Activated CD8-positive, alpha-beta memory T cell treated with anti-CD3 and anti-CD28 coated beads, Interleukin-2, amount 10 ng/mL, durations not matched to agents 7 days and 5 days (primary cell): ENCODE data around the gene KCNN4. TPM values are rescaled to one million over a fixed set of nuclear protein-coding genes. Genes with fewer than 3 reads are reported as not detected.
A peak's percentile ranks its signal among the peaks of the same experiment; 100 is the strongest.
"Not testable (repeated sequence)": the region's sequence is repeated elsewhere in the genome, so short reads cannot be mapped to it uniquely, and the experiment has no call there.

ENCODE experiments used
- ATAC-seq: fragments of 150-1000 bp; cut with Tn5 transposase; one replicate; pipeline ENCODE4 v1.10.0; 2021; ENCODE audit warnings: moderate library complexity
- CTCF ChIA-PET: fragments of 350-600 bp; sonication (Branson Sonifier 250); formaldehyde crosslinking; loops from one replicate; lab custom pipeline; 2021; ENCODE audit warnings: antibody characterized with exemption; lab: Charles Lee
- DNase-seq: peaks from one replicate; pipeline ENCODE4 v3.0.0-alpha.2; 2020
- H3K27ac Mint-ChIP-seq: one replicate; pipeline ENCODE4 v1.8.0; 2021; ENCODE audit warnings: mild to moderate bottlenecking, mixed read lengths
- H3K27me3 Mint-ChIP-seq: one replicate; pipeline ENCODE4 v1.8.0; 2021; ENCODE audit warnings: mixed read lengths
- H3K36me3 Mint-ChIP-seq: one replicate; pipeline ENCODE4 v1.8.0; 2021; ENCODE audit warnings: mild to moderate bottlenecking, mixed read lengths
- H3K4me1 Mint-ChIP-seq: one replicate; pipeline ENCODE4 v1.8.0; 2021; ENCODE audit warnings: mixed read lengths
- H3K4me3 Mint-ChIP-seq: one replicate; pipeline ENCODE4 v1.8.0; 2021; ENCODE audit warnings: mild to moderate bottlenecking, moderate library complexity, mixed read lengths
- H3K9me3 Mint-ChIP-seq: one replicate; pipeline ENCODE4 v1.8.0; 2022; ENCODE audit warnings: low read depth, mixed read lengths
- total RNA-seq, 2 experiments: library from RNA; stranded (reverse); gene quantifications; one replicate each; pipeline ENCODE4 v1.2.3, GENCODE V29; 2021

The KCNN4 gene
- 10 to 100 TPM; 43.9 to 53.0 TPM for total RNA-seq

- Mint-ChIP-seq H3K27ac (peak within 1 kb of the TSS; percentile 87), H3K36me3 (peaks cover 9% of the 10 kb centered on the region), H3K27me3 (no peaks in the 10 kb centered on the region), H3K4me3 (peak within 1 kb of the TSS; percentile 74), H3K4me1 (peaks cover 81% of the 10 kb centered on the region), H3K9me3 (no peaks in the 10 kb centered on the region)
- peak; percentile 70 for ATAC-seq
- peak; percentile 89 for DNase-seq
- CTCF ChIA-PET: interaction anchor here (1.2 to 9.5 kb wide), 7 partner anchors 9 to 112 kb away, joined by 3 to 145 read pairs (median 8); partner anchors contain the start of gene SMG9
Measured at GRCh38 chr19:43780706-43781525, at the start of gene KCNN4. Gene KCNN4 (minus strand): TSS chr19:43780973. CDS start chr19:43780861, 112 bp downstream.

- CTCF ChIA-PET: interaction anchor here (1.0 to 2.2 kb wide), 2 partner anchors 17 to 108 kb away, joined by 3 to 6 read pairs; partner anchors contain the start of gene ZNF45
- peak within 1 kb of the TSS; percentile 85 for H3K4me3 Mint-ChIP-seq
- peak within 1 kb of the TSS; percentile 68 for H3K27ac Mint-ChIP-seq
- H3K9me3 Mint-ChIP-seq: peaks cover 13% of the 10 kb centered on the region
- ATAC-seq (peak; percentile 96), DNase-seq (peak; percentile 90)
- H3K36me3 Mint-ChIP-seq: peaks cover 33% of the 10 kb centered on the region
- H3K27me3 Mint-ChIP-seq: peaks cover 12% of the 10 kb centered on the region
- peaks cover 19% of the 10 kb centered on the region for H3K4me1 Mint-ChIP-seq
Measured at GRCh38 chr19:43826787-43827754, 46.3 kb upstream of the KCNN4 start, which contains the start of gene ZNF283. Gene ZNF283 (plus strand): TSS chr19:43827321. CDS start chr19:43833505, 6,184 bp downstream.

- ATAC-seq, H3K4me3 Mint-ChIP-seq, H3K27ac Mint-ChIP-seq, DNase-seq, CTCF ChIA-PET: not testable (repeated sequence)
- Mint-ChIP-seq H3K4me1 (peaks cover 27% of the 10 kb centered on the region), H3K27me3 (peaks cover 31% of the 10 kb centered on the region), H3K9me3 (peaks cover 13% of the 10 kb centered on the region), H3K36me3 (peaks cover 25% of the 10 kb centered on the region)
Measured at GRCh38 chr19:43824572-43824971, 43.8 kb upstream of the KCNN4 start.

GRCh38 chr19:43823856-43824255 is 43.1 kb upstream of the KCNN4 start:
- DNase-seq, ATAC-seq, CTCF ChIA-PET, H3K27ac Mint-ChIP-seq, H3K4me3 Mint-ChIP-seq: not testable (repeated sequence)
- Mint-ChIP-seq H3K36me3 (peaks cover 19% of the 10 kb centered on the region), H3K27me3 (peaks cover 31% of the 10 kb centered on the region), H3K4me1 (peaks cover 27% of the 10 kb centered on the region), H3K9me3 (peaks cover 11% of the 10 kb centered on the region)

- Mint-ChIP-seq H3K36me3 (peaks cover 8% of the 10 kb centered on the region), H3K4me1 (peaks cover 9% of the 10 kb centered on the region), H3K27ac (no peak overlapping the region), H3K4me3 (peak overlapping the region; percentile 56), H3K27me3 (peaks cover 31% of the 10 kb centered on the region), H3K9me3 (peaks cover 8% of the 10 kb centered on the region)
- no peak for ATAC-seq
- CTCF ChIA-PET: interaction anchor here (1.6 kb wide), 1 partner anchor 11 kb away, joined by 6 read pairs; no protein-coding TSS in a partner anchor
- DNase-seq: no peak
Measured at GRCh38 chr19:43820884-43821215, 40.1 kb upstream of the KCNN4 start.

GRCh38 chr19:43820098-43820883 is 39.5 kb upstream of the KCNN4 start:
- CTCF ChIA-PET: no interaction called here
- peak overlapping the region; percentile 56 for H3K4me3 Mint-ChIP-seq
- H3K9me3 Mint-ChIP-seq: peaks cover 7% of the 10 kb centered on the region
- H3K4me1 Mint-ChIP-seq: peaks cover 9% of the 10 kb centered on the region
- H3K27me3 Mint-ChIP-seq: peaks cover 31% of the 10 kb centered on the region
- H3K27ac Mint-ChIP-seq: no peak overlapping the region
- DNase-seq: no peak
- no peak for ATAC-seq
- H3K36me3 Mint-ChIP-seq: peaks cover 8% of the 10 kb centered on the region

GRCh38 chr19:43818500-43818899 is 37.7 kb upstream of the KCNN4 start:
- peaks cover 8% of the 10 kb centered on the region for H3K36me3 Mint-ChIP-seq
- no peak for ATAC-seq
- peaks cover 23% of the 10 kb centered on the region for H3K27me3 Mint-ChIP-seq
- no peak overlapping the region for H3K4me3 Mint-ChIP-seq
- no peak for DNase-seq
- peaks cover 7% of the 10 kb centered on the region for H3K9me3 Mint-ChIP-seq
- peaks cover 9% of the 10 kb centered on the region for H3K4me1 Mint-ChIP-seq
- CTCF ChIA-PET: interaction anchor here (1.2 kb wide), 1 partner anchor 9 kb away, joined by 4 read pairs; no protein-coding TSS in a partner anchor
- no peak overlapping the region for H3K27ac Mint-ChIP-seq

- H3K4me3 Mint-ChIP-seq, H3K4me1 Mint-ChIP-seq, H3K9me3 Mint-ChIP-seq, H3K27ac Mint-ChIP-seq, ATAC-seq, H3K36me3 Mint-ChIP-seq, DNase-seq: not testable (repeated sequence)
- CTCF ChIA-PET: interaction anchor here (1.2 kb wide), 1 partner anchor 72 kb away, joined by 3 read pairs; no protein-coding TSS in a partner anchor
- H3K27me3 Mint-ChIP-seq: peaks cover 23% of the 10 kb centered on the region
Measured at GRCh38 chr19:43817454-43817853, 36.7 kb upstream of the KCNN4 start.

GRCh38 chr19:43814663-43815352 is 34.0 kb upstream of the KCNN4 start:
- peaks cover 2% of the 10 kb centered on the region for H3K9me3 Mint-ChIP-seq
- no peak for DNase-seq
- CTCF ChIA-PET: interaction anchor here (1.4 kb wide), 1 partner anchor 69 kb away, joined by 4 read pairs; no protein-coding TSS in a partner anchor
- no peak overlapping the region for H3K4me3 Mint-ChIP-seq
- H3K36me3 Mint-ChIP-seq: peaks cover 1% of the 10 kb centered on the region
- H3K27me3 Mint-ChIP-seq: peaks cover 6% of the 10 kb centered on the region
- H3K27ac Mint-ChIP-seq: no peak overlapping the region
- H3K4me1 Mint-ChIP-seq: no peaks in the 10 kb centered on the region
- no peak for ATAC-seq

GRCh38 chr19:43812688-43813087 is 31.9 kb upstream of the KCNN4 start:
- CTCF ChIA-PET: no interaction called here
- H3K9me3 Mint-ChIP-seq: peaks cover 2% of the 10 kb centered on the region
- H3K27me3 Mint-ChIP-seq: peaks cover 12% of the 10 kb centered on the region
- H3K4me3 Mint-ChIP-seq: no peak overlapping the region
- H3K27ac Mint-ChIP-seq: no peak overlapping the region
- DNase-seq (no peak), ATAC-seq (no peak)
- H3K4me1 Mint-ChIP-seq: no peaks in the 10 kb centered on the region
- peaks cover 1% of the 10 kb centered on the region for H3K36me3 Mint-ChIP-seq

- CTCF ChIA-PET: no interaction called here
- Mint-ChIP-seq H3K27me3 (peaks cover 14% of the 10 kb centered on the region), H3K4me3 (no peak overlapping the region), H3K27ac (no peak overlapping the region), H3K4me1 (no peaks in the 10 kb centered on the region), H3K36me3 (peaks cover 1% of the 10 kb centered on the region), H3K9me3 (peaks cover 2% of the 10 kb centered on the region)
- no peak for DNase-seq
- ATAC-seq: no peak
Measured at GRCh38 chr19:43812259-43812658, 31.5 kb upstream of the KCNN4 start.

- Mint-ChIP-seq H3K36me3 (peaks cover 1% of the 10 kb centered on the region), H3K9me3 (no peaks in the 10 kb centered on the region), H3K27me3 (peaks cover 17% of the 10 kb centered on the region), H3K4me1 (no peaks in the 10 kb centered on the region), H3K27ac (no peak overlapping the region), H3K4me3 (no peak overlapping the region)
- ATAC-seq (no peak), DNase-seq (no peak)
- CTCF ChIA-PET: interaction anchor here (3.8 kb wide), 1 partner anchor 67 kb away, joined by 28 read pairs; no protein-coding TSS in a partner anchor
Measured at GRCh38 chr19:43811837-43812236, 31.1 kb upstream of the KCNN4 start.
